Panc1 (cell line): ENCODE measurements around the gene BACH2. TPM values are rescaled to one million over a fixed set of nuclear protein-coding genes. Genes with fewer than 3 reads are reported as not detected.
A peak's percentile ranks its signal among the peaks of the same experiment; 100 is the strongest.

ENCODE experiments used
- ATAC-seq: fragments of 200-7000 bp; cut with Tn5 transposase; 2 replicates; pipeline ENCODE4 v1.9.1; 2020; ENCODE audit warnings: mild to moderate bottlenecking, moderate library complexity
- BruUV-seq: library from RNA; stranded (reverse); fragments of 400-500 nt; replicated peaks from 2 replicates; lab custom pipeline; 2021; lab: Mats Ljungman, UMichigan
- CTCF ChIA-PET: fragments of 300-600 bp; sonication (Branson Sonifier 250); formaldehyde crosslinking; loops from one replicate; lab custom pipeline; 2022; ENCODE audit warnings: antibody characterized with exemption; lab: Charles Lee
- POLR2A ChIA-PET: fragments of 300-600 bp; sonication (Branson Sonifier 250); formaldehyde crosslinking; loops from one replicate; lab custom pipeline; 2022; ENCODE audit warnings: antibody characterized with exemption; lab: Charles Lee
- DNase-seq: peaks from one replicate; pipeline ENCODE4 v3.0.0-alpha.2; 2010; ENCODE audit warnings: low read depth, low spot score
- H3K27ac ChIP-seq: 2 replicates; pipeline ENCODE4 v1.5.1; 2011; ENCODE audit warnings: mild to moderate bottlenecking, low read length, inconsistent platforms
- H3K27me3 ChIP-seq: fragments of 200-500 bp; sonication (Bioruptor generic); 2 replicates; pipeline ENCODE4 v1.6.0; 2014; ENCODE audit warnings: low read length, inconsistent platforms; ENCODE audit not compliant: control insufficient read depth, insufficient read depth
- H3K36me3 ChIP-seq: fragments of 200-500 bp; sonication (Bioruptor generic); 2 replicates; pipeline ENCODE4 v1.5.1; 2014; ENCODE audit warnings: inconsistent platforms, mild to moderate bottlenecking, low read length, moderate library complexity; ENCODE audit not compliant: control insufficient read depth, insufficient read depth
- H3K4me1 ChIP-seq: 2 replicates; pipeline ENCODE4 v1.5.1; 2011; ENCODE audit warnings: inconsistent platforms, mild to moderate bottlenecking, low read length, moderate library complexity; ENCODE audit not compliant: control insufficient read depth, insufficient read depth
- H3K4me3 ChIP-seq, 2 experiments: 2 replicates each; pipeline ENCODE4 v1.5.1; 2011 to 2012; ENCODE audit warnings: low read depth in 2 of 2, low read length in 2 of 2, mild to moderate bottlenecking in 2 of 2, inconsistent platforms in 1 of 2, moderate library complexity in 1 of 2
- H3K9me3 ChIP-seq: fragments of 200-500 bp; sonication (Bioruptor generic); 2 replicates; pipeline ENCODE4 v1.5.1; 2014; ENCODE audit warnings: low read depth, mild to moderate bottlenecking, inconsistent platforms, low read length, moderate library complexity; ENCODE audit not compliant: control insufficient read depth, insufficient read depth
- CTCF ChIP-seq: fragments of 450-650 bp; IDR thresholded peaks from 2 replicates; pipeline ENCODE4 v1.5.1; 2017; ENCODE audit warnings: mild to moderate bottlenecking
- POLR2AphosphoS5 ChIP-seq: IDR thresholded peaks from 2 replicates; pipeline ENCODE4 v1.6.1; 2012; ENCODE audit warnings: mild to moderate bottlenecking, low read depth, low read length, moderate library complexity
- SIN3A ChIP-seq: IDR thresholded peaks from 2 replicates; pipeline ENCODE4 v1.6.1; 2012; ENCODE audit warnings: low read depth, mild to moderate bottlenecking, low read length, moderate library complexity, borderline replicate concordance; ENCODE audit not compliant: insufficient read depth
- TCF7L2 ChIP-seq: IDR thresholded peaks from 2 replicates; pipeline ENCODE4 v1.6.1; 2011; ENCODE audit warnings: mild to moderate bottlenecking, low read depth, low read length, inconsistent platforms
- in situ Hi-C: cut with HindIII; loops from 2 replicates; pipeline ENCODE4 v1.10.0; 2016; ENCODE audit warnings: low sequenced_read_pairs, low pct_unique_long_range_greater_than_20kb
- intact Hi-C: fragments of 100-400 bp; cut with micrococcal nuclease; formaldehyde crosslinking; loops from one replicate; pipeline ENCODE4 v1.10.0; 2022; ENCODE audit not compliant: unreplicated experiment
- total RNA-seq: library from RNA; stranded (reverse); gene quantifications from one replicate; pipeline ENCODE4 v1.2.1, GENCODE V29; 2021; ENCODE audit not compliant: unreplicated experiment
- TF ChIP-seq, protein P1 (sequence below), 2 experiments: IDR thresholded peaks; 2 replicates each; pipeline ENCODE4 v1.6.1; 2011 to 2012; ENCODE audit warnings: low read depth in 2 of 2, control low read depth in 1 of 2, low read length in 1 of 2, mild to moderate bottlenecking in 1 of 2, moderate library complexity in 1 of 2; ENCODE audit not compliant: insufficient read depth in 1 of 2

BACH2 gene
- total RNA-seq, 1 experiment from 2014 or later, result 1.6 TPM

DNA sequence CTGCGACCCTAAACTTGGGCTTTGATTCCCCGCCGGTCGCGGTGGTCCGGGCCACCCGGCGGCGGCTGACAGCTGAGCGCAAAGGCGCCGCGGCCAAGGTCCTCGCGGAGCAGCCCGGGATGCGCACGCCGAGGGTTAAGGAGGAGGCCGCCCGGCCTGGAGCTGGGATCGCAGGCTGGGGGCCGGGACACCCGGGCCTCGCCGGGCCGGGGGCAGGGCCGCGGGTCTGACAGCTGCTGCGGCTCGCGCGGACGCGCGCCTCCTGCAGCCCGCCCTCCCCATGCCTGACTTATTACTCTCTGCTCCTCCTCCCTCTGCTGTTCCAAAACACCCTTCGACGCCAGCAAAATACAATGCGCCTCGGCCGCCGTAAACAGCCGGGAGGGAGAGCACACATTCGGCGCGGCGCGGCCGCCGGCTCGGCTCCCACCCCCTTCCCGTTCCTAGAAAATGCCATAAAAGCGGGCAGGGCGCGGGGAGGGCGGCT, 746 bp downstream of the BACH2 start:
- Histone ChIP-seq H3K4me1 (peaks cover 3% of the 10 kb centered on the region), H3K9me3 (no peaks in the 10 kb centered on the region), H3K4me3 (peak overlapping the region; percentile 52 to 66), H3K27me3 (peaks cover 7% of the 10 kb centered on the region), H3K36me3 (no peaks in the 10 kb centered on the region), H3K27ac (no peak overlapping the region)
- ATAC-seq, result peak; percentile 80
- no TSS peak for BruUV-seq
- ChIA-PET POLR2A (interaction anchor here (0.6 kb wide), 1 partner anchor 81 kb away, joined by 10 read pairs; no protein-coding TSS in a partner anchor), CTCF (interaction anchor here (0.6 to 0.7 kb wide), 2 partner anchors 77 to 1003 kb away, joined by 4 to 16 read pairs; no protein-coding TSS in a partner anchor)
- in situ Hi-C loops, result no loop called here
- TF ChIP-seq, protein P1, sequence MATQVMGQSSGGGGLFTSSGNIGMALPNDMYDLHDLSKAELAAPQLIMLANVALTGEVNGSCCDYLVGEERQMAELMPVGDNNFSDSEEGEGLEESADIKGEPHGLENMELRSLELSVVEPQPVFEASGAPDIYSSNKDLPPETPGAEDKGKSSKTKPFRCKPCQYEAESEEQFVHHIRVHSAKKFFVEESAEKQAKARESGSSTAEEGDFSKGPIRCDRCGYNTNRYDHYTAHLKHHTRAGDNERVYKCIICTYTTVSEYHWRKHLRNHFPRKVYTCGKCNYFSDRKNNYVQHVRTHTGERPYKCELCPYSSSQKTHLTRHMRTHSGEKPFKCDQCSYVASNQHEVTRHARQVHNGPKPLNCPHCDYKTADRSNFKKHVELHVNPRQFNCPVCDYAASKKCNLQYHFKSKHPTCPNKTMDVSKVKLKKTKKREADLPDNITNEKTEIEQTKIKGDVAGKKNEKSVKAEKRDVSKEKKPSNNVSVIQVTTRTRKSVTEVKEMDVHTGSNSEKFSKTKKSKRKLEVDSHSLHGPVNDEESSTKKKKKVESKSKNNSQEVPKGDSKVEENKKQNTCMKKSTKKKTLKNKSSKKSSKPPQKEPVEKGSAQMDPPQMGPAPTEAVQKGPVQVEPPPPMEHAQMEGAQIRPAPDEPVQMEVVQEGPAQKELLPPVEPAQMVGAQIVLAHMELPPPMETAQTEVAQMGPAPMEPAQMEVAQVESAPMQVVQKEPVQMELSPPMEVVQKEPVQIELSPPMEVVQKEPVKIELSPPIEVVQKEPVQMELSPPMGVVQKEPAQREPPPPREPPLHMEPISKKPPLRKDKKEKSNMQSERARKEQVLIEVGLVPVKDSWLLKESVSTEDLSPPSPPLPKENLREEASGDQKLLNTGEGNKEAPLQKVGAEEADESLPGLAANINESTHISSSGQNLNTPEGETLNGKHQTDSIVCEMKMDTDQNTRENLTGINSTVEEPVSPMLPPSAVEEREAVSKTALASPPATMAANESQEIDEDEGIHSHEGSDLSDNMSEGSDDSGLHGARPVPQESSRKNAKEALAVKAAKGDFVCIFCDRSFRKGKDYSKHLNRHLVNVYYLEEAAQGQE (IDR thresholded peaks at IDR 0.05; ENCODE audit: insufficient read depth in 1 of 2, low read depth in 2 of 2, low read length in 1 of 2), result no peak
- TF ChIP-seq POLR2AphosphoS5 (no peak), CTCF (no peak), TCF7L2 (0 out of 2 replicates have a peak, but pooled peaks have one; percentile 14), SIN3A (0 out of 2 replicates have a peak, but pooled peaks have one; percentile 37)
- DNase-seq, result no peak
- intact Hi-C loops, result no loop called here

DNA sequence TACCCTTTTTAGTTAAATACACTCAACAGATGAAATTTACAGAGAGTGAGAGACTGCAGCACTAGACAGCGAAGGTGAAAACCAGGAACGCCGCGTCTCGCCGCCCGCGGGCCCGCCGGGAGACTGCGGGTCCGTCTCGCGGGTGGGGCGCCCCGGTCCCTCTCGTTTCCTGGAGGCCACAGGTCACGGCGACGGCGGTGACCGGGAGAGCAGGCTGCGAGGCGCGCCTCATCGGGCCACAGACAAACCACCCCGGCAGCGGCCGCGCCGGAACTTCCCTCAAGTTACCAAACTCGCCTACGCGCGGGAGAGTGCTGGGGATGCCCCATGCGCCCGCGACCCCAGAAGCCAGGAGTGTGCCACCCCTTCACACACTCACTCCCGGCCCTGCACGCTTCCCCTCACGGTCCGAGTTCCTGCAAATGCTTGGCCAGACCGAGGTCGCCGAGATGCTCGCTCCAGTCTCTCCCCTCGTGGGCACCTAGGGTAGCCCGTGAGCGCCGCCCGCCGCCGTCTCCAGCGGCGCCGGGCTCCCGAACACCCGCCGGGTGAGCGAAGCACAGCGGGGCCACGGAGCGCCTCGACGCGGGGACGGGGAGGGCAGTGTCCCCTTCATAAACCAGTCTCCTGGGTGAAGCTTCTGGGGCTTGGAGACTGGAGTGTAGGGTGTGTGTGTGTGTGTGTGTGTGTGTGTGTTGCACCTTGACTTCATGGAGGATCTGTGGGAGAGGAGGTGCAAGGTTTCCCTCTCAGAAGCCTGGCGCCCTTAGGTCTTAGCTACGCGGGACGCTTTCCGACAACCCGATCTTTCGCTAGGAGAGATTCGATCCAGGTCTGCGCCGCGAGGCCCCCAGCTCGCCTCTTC, 1.4 kb downstream of the BACH2 start:
- Histone ChIP-seq H3K36me3 (no peaks in the 10 kb centered on the region), H3K4me1 (peaks cover 5% of the 10 kb centered on the region), H3K27ac (no peak overlapping the region), H3K9me3 (no peaks in the 10 kb centered on the region), H3K27me3 (peaks cover 5% of the 10 kb centered on the region), H3K4me3 (peak overlapping the region; percentile 52 to 66)
- in situ Hi-C loops, result no loop called here
- intact Hi-C loops, result no loop called here
- peak; percentile 72 for ATAC-seq
- no TSS peak for BruUV-seq
- CTCF ChIA-PET, result interaction anchor here (0.6 to 0.7 kb wide), 2 partner anchors 77 to 1002 kb away, joined by 4 to 16 read pairs; no protein-coding TSS in a partner anchor
- TF ChIP-seq CTCF, result peak; percentile 57
- TF ChIP-seq POLR2AphosphoS5, result no peak
- TF ChIP-seq, protein P1 (IDR thresholded peaks at IDR 0.05; ENCODE audit: insufficient read depth in 1 of 2, low read depth in 2 of 2, low read length in 1 of 2), result no peak
- TF ChIP-seq SIN3A, result no peak
- no peak for TF ChIP-seq TCF7L2
- no peak for DNase-seq
- POLR2A ChIA-PET, result interaction anchor here (0.6 kb wide), 1 partner anchor 358 kb away, joined by 3 read pairs; no protein-coding TSS in a partner anchor
